ENCODE measurements around the gene KCND1.

DNA sequence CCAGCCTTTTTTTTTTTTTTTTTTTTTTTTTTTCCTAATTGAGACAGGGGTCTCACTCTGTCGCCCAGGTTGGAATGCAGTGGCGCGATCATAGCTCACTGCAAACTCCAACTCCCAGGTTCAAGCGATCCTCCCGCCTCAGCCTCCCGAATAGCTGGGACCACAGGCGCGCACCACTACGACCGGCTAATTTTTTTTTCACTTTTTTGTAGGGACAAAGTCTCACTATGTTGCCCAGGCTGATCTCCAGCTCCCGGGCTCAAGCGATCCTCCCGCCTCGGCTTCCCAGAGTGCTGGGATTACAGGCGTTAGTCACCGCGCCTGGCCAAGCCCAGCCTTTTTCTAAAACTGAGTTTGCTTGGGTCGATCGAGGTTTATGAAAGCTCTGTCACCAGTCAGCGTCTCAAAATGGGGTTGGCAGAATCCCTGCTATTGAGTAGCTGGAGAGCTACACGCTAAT is 13.0 kb downstream of the KCND1 start:
- TF ChIP-seq, protein P1, sequence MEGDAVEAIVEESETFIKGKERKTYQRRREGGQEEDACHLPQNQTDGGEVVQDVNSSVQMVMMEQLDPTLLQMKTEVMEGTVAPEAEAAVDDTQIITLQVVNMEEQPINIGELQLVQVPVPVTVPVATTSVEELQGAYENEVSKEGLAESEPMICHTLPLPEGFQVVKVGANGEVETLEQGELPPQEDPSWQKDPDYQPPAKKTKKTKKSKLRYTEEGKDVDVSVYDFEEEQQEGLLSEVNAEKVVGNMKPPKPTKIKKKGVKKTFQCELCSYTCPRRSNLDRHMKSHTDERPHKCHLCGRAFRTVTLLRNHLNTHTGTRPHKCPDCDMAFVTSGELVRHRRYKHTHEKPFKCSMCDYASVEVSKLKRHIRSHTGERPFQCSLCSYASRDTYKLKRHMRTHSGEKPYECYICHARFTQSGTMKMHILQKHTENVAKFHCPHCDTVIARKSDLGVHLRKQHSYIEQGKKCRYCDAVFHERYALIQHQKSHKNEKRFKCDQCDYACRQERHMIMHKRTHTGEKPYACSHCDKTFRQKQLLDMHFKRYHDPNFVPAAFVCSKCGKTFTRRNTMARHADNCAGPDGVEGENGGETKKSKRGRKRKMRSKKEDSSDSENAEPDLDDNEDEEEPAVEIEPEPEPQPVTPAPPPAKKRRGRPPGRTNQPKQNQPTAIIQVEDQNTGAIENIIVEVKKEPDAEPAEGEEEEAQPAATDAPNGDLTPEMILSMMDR (conservative IDR thresholded peaks at IDR 0.05; ENCODE audit: low read length), result no peak
- TF ChIP-seq EZH2phosphoT487 (IDR thresholded peaks at IDR 0.05; ENCODE audit: borderline replicate concordance, low read depth, low read length), result no peak
